HepG2 (cell line): Measurements from ENCODE around the gene NOS1AP. TPM values are rescaled to one million over a fixed set of nuclear protein-coding genes. Genes with fewer than 3 reads are reported as not detected.

Experiments
- ARNT2 ChIP-seq: sonication (generic); formaldehyde crosslinking; IDR thresholded peaks from 2 replicates; pipeline ENCODE4 v1.8.0; 2022; ENCODE audit warnings: mild to moderate bottlenecking, low read depth, missing genetic modification reagents, moderate library complexity
- NPAS2 ChIP-seq: sonication (generic); formaldehyde crosslinking; IDR thresholded peaks from 2 replicates; pipeline ENCODE4 v1.8.0; 2022; ENCODE audit warnings: mild to moderate bottlenecking, missing genetic modification reagents, borderline replicate concordance
- SP2 ChIP-seq: sonication (generic); formaldehyde crosslinking; IDR thresholded peaks from 2 replicates; pipeline ENCODE4 v1.5.1; 2020; ENCODE audit warnings: mild to moderate bottlenecking, missing genetic modification reagents
- ZNF432 ChIP-seq: sonication (generic); formaldehyde crosslinking; IDR thresholded peaks from 2 replicates; pipeline ENCODE4 v1.5.0; 2020; ENCODE audit warnings: missing genetic modification reagents, mild to moderate bottlenecking, borderline replicate concordance
- ZNF773 ChIP-seq: sonication (generic); formaldehyde crosslinking; IDR thresholded peaks from 2 replicates; pipeline ENCODE4 v1.4.0; 2020; ENCODE audit warnings: missing genetic modification reagents, borderline replicate concordance
- polyA plus RNA-seq, 8 experiments: library from polyadenylated mRNA; depleted of rRNA in 3 of 8; stranded (reverse) in 7 of 8; unstranded in 1 of 8; fragments of >200 nt; fragmentation: Illumina TruSeq in 4 of 8; extraction: Trizol in 4 of 8; gene quantifications; 2 replicates each; pipeline versions ENCODE4 v1.2.1 to v1.2.3, GENCODE V29; 2011 to 2016; ENCODE audit warnings: low read depth in 4 of 8, missing spikeins in 1 of 8, mixed read lengths in 1 of 8; ENCODE audit not compliant: insufficient read depth in 1 of 8
- total RNA-seq, 5 experiments: library from RNA; depleted of rRNA; stranded (reverse); fragments of >200 nt; fragmentation: Illumina TruSeq; extraction: Trizol; gene quantifications; 2 replicates each; pipeline ENCODE4 v1.2.3, GENCODE V29; 2016; ENCODE audit warnings: low read depth in 1 of 5
- TF ChIP-seq, protein P1 (sequence below): sonication (generic); formaldehyde crosslinking; IDR thresholded peaks from 2 replicates; pipeline ENCODE4 v1.9.0; 2021; ENCODE audit warnings: mild to moderate bottlenecking, missing genetic modification reagents

NOS1AP gene
- total and polyA plus RNA-seq, 2 of the 13 experiments (the other 11 are each of a cell fraction or from before 2014, with no cell fraction given) = 2.0 to 3.3 TPM

DNA sequence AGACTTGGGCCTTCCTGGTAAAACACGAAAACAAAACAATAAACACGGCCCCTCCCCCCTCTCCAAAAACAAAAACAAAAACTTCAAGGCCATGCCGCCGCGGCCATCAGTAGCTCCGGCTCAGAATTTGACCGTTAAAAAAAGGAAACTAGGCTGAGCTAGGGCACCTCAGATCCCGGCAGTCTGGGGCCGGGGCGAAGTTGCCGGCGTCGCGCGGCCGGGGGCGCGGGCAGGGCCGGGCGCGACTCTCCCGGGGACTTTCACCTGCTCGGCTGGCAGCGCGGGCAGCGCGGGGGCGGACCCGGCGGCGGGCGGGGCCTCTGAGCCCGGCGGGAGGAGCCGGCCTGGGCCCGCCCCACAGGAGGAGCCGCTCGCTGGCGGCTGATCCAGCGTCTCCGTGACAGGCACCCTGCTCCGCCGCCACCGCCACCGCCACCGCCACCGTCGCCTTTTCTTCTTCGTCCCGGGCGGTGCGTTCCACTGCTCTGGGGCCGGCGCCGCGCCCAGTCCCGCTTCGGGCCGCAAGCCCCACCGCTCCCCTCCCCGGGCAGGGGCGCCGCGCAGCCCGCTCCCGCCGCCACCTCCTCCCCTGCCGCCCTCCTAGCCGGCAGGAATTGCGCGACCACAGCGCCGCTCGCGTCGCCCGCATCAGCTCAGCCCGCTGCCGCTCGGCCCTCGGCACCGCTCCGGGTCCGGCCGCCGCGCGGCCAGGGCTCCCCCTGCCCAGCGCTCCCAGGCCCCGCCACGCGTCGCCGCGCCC is at the start of gene NOS1AP (continued):
- TF ChIP-seq, protein P1, sequence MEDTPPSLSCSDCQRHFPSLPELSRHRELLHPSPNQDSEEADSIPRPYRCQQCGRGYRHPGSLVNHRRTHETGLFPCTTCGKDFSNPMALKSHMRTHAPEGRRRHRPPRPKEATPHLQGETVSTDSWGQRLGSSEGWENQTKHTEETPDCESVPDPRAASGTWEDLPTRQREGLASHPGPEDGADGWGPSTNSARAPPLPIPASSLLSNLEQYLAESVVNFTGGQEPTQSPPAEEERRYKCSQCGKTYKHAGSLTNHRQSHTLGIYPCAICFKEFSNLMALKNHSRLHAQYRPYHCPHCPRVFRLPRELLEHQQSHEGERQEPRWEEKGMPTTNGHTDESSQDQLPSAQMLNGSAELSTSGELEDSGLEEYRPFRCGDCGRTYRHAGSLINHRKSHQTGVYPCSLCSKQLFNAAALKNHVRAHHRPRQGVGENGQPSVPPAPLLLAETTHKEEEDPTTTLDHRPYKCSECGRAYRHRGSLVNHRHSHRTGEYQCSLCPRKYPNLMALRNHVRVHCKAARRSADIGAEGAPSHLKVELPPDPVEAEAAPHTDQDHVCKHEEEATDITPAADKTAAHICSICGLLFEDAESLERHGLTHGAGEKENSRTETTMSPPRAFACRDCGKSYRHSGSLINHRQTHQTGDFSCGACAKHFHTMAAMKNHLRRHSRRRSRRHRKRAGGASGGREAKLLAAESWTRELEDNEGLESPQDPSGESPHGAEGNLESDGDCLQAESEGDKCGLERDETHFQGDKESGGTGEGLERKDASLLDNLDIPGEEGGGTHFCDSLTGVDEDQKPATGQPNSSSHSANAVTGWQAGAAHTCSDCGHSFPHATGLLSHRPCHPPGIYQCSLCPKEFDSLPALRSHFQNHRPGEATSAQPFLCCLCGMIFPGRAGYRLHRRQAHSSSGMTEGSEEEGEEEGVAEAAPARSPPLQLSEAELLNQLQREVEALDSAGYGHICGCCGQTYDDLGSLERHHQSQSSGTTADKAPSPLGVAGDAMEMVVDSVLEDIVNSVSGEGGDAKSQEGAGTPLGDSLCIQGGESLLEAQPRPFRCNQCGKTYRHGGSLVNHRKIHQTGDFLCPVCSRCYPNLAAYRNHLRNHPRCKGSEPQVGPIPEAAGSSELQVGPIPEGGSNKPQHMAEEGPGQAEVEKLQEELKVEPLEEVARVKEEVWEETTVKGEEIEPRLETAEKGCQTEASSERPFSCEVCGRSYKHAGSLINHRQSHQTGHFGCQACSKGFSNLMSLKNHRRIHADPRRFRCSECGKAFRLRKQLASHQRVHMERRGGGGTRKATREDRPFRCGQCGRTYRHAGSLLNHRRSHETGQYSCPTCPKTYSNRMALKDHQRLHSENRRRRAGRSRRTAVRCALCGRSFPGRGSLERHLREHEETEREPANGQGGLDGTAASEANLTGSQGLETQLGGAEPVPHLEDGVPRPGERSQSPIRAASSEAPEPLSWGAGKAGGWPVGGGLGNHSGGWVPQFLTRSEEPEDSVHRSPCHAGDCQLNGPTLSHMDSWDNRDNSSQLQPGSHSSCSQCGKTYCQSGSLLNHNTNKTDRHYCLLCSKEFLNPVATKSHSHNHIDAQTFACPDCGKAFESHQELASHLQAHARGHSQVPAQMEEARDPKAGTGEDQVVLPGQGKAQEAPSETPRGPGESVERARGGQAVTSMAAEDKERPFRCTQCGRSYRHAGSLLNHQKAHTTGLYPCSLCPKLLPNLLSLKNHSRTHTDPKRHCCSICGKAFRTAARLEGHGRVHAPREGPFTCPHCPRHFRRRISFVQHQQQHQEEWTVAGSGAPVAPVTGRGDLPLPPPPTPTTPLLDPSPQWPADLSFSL (CRISPR knock-in tag) = no peak
- TF ChIP-seq ARNT2 (CRISPR knock-in tag) (peak; percentile 62), NPAS2 (CRISPR knock-in tag) (no peak), ZNF773 (CRISPR knock-in tag) (no peak), SP2 (CRISPR knock-in tag) (no peak), ZNF432 (CRISPR knock-in tag) (no peak)
